HG03565 (cell line): ENCODE data around the gene CACYBP.

Experiments used
- ATAC-seq: cut with Tn5 transposase; IDR thresholded peaks from one replicate; pipeline ENCODE4 v1.9.1; 2021; ENCODE audit warnings: mild to moderate bottlenecking, moderate library complexity; ENCODE audit not compliant: unreplicated experiment

Gene CACYBP

DNA sequence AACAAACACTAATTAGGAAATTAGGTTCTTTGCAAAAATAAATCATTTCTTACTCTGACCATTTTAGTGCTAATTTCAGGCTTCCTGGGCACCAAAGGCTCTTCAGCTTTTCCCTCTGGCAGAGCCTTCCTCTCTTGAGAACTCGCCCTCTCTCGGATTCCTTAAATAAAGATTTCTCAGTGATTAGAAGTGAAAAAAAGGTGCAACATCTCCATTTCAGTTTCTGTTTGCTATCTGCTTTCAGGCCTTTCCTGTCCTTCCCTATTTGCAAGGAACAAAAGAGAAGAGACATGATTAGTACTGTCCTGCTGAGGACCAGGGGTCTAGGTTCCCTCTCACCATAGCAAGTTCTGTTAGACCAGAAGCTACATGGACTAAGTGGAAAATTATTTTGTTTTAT, 27.8 kb upstream of the CACYBP start:
- no peak for ATAC-seq

DNA sequence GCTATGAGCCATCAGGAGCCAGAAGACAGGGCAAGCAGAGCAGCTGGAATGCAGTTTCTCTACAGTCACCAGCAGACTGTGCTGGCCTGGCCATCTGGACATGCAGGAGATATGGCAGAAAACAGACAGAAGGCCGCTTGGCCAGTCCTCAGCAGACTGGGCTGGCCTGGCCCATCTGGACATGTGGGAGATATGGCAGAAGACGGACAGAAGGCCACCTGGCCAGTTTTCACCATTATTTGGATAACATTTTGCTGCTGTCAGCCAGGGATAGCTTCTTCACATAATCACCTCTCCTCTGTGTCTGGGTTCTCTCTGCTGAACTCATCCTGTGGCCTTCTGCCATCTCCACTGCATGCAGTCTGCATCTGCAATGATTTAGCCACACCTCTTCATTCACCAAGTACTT, 25.0 kb upstream of the CACYBP start:
- no peak for ATAC-seq

- no peak for ATAC-seq
Observed at GRCh38 chr1:174975764-174976163, 24.0 kb upstream of the CACYBP start.

GRCh38 chr1:174976436-174977108, 23.2 kb upstream of the CACYBP start:
- ATAC-seq: no peak

DNA sequence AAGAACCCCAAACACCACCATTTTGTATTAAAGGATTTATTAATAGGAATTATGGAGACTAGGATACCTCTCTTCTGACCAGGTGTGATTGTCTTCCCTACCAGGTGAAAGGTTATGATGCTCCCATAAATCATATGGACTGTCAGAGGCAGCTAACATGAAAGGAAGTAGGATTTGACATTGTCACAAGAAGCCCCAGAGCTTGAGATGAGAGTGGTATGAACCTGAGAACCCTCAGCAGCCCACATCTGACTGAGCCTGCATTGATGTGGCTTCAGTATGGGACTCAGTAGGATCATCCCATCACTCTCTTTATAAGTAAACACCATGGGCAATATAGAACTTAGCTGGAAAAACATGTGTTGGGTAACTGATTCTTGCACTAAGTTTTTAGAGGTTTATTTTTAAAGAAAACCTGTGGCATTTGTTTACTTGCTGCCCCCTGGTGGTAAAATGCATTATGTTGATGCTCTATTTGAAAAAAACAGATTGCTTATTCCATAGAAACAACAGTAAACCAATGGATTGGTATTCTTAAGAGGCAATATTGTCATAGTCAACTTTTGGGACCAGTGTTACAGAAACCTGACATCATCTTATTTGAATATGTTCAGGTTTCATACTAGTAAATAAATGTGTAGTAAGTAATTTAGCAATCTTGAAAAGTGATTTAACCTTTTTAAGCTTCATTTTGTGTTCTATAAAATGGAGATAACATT, 16.6 kb upstream of the CACYBP start:
- no peak for ATAC-seq

GRCh38 chr1:174984952-174985351, 14.8 kb upstream of the CACYBP start:
- no peak for ATAC-seq

DNA sequence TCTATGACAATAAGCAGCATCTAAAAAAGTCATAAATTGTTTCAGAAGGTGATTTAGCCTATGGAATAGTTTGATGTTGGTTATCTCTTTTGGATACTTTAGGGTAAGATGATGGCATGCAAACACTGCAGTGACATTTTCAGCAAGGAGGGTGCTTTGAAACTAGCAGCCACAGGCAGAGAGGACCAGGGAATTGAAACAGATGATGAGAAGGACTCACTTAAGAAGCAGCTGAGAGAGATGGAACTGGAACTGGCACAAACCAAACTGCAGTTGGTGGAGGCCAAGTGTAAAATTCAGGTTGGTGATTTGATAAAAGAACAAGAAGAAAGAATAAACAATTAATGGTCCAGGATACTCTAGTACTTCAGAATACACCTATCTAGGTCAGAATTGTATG, 11.2 kb upstream of the CACYBP start:
- ATAC-seq: no peak

- ATAC-seq: no peak
Observed at GRCh38 chr1:174988986-174989385, 10.8 kb upstream of the CACYBP start.

DNA sequence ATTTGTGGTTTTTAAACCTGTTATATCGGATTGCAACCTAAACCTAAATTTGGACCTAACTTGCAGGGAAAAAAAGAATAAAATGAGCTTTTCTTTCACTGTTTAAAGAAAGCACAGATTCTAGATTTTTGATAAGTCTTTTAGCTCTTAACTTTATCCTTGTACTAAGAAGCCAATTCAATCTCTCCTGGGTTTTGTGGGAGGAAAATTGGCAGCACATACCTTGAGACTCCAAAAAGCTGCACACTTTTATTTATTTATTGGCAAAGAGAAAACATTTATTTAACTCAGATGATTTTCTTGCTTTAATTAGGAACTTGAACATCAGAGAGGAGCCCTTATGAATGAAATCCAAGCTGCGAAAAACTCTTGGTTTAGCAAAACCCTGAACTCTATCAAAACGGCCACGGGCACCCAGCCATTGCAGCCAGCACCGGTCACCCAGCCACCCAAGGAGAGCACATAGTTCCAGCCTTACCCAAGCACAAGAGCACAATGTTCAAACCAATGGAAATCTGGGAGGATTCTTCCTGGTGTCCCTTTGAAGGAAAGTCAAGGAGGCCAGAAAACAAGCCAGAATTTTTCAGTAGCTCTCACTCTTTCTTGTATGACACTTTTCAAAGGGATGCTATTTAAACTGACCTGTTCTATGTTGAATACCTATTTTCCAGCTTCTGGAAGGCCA, 10.1 kb upstream of the CACYBP start:
- ATAC-seq: no peak

DNA sequence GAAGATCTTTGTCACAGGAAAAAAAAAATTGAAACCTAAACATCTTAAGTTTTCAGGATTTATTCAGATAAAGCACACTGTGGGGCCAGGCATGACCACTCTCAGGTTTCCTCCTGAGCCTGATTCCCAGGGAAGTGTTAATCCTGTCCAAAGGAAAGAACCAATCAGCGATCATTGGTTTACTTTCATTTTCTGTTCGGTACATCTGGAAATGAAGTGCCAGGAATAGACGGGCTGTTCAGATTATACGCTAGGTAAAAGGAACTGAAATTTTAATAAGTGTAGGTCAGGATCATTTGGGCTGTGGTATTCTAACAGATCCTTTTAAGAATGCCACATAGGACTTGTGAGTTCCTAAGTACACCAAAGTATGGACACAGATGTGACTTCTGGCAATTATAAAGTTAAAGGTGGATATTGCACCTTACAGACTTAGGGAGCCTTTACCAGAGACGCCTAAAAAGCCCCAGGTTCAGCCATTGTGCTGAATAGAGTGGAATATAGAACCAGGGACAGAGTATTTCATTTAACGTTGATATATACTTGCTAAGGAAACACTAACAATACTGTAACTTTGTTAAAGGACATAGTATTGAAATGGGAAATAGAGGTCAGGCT, 9.3 kb upstream of the CACYBP start:
- ATAC-seq: no peak

GRCh38 chr1:174991473-174991872, 8.3 kb upstream of the CACYBP start:
- no peak for ATAC-seq

DNA sequence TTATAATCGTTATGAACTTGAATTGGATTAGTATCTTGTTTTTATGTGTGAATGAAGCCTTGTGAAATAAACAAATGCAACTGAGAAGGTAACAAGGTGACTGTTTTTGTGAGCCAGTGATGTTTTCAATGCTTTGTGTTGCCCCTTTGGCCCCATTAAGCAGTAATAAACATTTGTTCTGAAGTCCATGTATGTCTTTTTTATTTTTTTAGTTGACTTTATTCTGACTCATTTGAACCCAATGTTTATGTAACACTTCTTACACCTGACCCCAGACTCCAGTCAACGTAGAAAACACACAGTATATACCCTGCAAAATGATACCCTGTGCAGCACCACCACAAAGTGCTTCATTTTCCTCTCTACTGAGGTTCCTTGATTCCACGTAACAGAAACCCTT, 4.6 kb upstream of the CACYBP start:
- ATAC-seq: no peak

DNA sequence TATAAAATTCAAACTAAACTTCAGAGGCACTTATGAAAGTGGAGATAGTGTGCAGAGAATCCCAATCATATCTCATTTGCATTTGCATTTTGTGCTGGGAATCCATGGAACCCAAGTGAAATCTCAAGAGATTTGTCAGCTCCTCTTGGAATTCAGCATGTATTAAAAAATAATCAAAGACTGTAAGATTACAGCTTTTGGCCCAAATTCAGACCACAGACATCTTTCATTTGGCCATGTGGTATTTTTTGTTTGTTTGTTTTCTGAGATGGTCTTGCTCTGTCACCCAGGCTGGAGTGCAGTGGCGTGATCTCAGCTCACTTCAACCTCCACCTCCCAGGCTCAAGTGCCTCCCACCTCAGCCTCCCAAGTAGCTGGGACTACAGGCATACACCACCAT, 3.8 kb upstream of the CACYBP start:
- ATAC-seq: no peak

GRCh38 chr1:174996476-174996875, 3.3 kb upstream of the CACYBP start:
- ATAC-seq: no peak

GRCh38 chr1:174997041-174997440, 2.7 kb upstream of the CACYBP start:
- ATAC-seq: no peak

DNA sequence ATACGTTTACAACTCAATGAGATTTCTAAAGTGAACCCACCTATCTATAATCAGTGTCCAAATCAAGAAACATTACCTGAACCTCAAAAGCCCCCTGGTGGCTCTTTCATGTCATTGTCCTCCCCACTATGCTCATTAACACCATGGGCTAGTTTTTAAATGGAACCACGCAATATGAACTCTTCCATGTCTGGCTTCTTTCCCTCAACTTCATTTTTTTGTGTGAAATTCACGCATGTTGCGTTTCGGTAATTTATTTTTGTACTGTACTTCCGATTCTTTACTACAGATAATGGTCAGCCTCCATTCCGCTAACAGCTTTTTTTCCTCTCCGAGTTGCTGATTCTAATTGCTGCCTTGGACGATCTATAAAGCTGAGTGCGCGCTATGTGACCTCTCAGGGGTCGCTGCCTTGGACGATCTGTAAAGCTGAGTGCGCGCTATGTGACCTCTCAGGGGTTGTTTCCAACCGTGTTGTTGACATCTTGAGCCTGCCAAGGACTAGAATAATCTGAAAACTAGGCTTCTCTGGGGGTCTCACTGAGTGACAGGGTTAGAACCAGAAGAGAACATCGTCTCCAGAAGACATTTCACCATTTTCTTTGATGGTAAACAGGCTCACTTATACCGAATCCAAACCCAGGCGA, 1.1 kb upstream of the CACYBP start:
- ATAC-seq: no peak

GRCh38 chr1:174999216-174999935, 371 bp upstream of the CACYBP start:
- peak; percentile 74 for ATAC-seq

DNA sequence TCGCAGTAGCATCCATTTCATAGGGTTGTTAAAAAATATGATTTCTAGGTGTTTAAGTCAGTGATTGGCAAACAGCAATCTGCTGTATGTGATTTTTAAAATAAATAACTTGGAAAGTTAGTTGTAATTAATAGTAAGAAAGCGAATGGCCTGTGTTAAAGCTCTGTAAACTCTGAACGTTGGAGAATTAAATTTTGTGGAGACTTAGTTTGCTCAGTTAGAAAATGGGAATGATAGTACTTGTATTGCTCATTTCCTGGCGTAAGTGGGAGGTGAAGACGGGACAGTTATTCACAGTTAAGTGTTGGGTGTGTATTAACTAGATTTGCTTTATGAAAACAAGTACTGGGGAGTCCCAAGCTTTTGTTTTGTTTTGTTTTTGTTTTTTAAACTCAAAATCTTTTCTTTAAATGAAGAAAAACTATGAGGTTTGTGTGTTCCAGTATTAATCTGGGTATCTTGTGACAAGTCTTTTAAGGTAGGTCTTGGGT, 995 bp downstream of the CACYBP start:
- no peak for ATAC-seq

- ATAC-seq: no peak
Observed at GRCh38 chr1:175002910-175003517, 3.3 kb downstream of the CACYBP start.

DNA sequence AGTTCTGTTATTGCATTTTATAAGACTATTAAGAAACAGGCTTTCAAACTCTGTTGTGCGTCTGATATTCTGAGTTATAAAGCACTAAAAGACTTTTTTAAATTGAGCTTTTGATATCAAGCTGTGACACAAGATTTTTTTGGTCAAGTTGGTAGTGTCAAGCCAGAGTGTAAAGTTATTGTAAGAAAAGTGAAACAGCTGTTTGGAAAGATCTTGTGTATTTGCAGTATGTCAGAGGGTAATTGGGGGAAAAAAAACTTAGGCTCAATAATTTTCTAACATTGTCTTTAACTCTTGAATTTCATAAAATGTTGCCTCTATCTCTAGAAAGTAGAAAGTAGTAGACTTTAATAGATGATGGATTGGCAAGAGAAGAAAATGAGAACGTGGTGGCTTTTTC, 3.8 kb downstream of the CACYBP start:
- no peak for ATAC-seq
